ENCODE results near the gene GPATCH8.

GPATCH8 gene

GRCh38 chr17:44527954-44528353, 24.7 kb upstream of the GPATCH8 start:
- no peak overlapping the region for H3K23ac ChIP-seq (ENCODE audit: low read length)

GRCh38 chr17:44527102-44527501, 23.9 kb upstream of the GPATCH8 start:
- Histone ChIP-seq H3K4me1 (ENCODE audit: control insufficient read depth in 1 of 2, insufficient read depth in 2 of 2, low read length in 2 of 2) (no peaks in the 10 kb centered on the region), H3K9ac (ENCODE audit: low read length) (no peak overlapping the region), H3K4me2 (ENCODE audit: low read length) (no peak overlapping the region), H2BK5ac (ENCODE audit: low read depth, low read length, poor library complexity) (no peak overlapping the region), H2BK120ac (ENCODE audit: insufficient read depth, low read length, poor library complexity) (no peak overlapping the region), H3K18ac (ENCODE audit: low read length) (no peak overlapping the region), H3K27me3 (ENCODE audit: insufficient read depth, low read length) (no peaks in the 10 kb centered on the region), H4K12ac (ENCODE audit: low read depth, low read length) (no peak overlapping the region), H3K4ac (ENCODE audit: low read depth, low read length) (no peak overlapping the region), H2AK5ac (ENCODE audit: low read length) (no peak overlapping the region), H3K36me3 (ENCODE audit: control insufficient read depth in 1 of 2, insufficient read depth in 2 of 2, low read length in 2 of 2) (no peaks in the 10 kb centered on the region), H3K23ac (ENCODE audit: low read length) (no peak overlapping the region), H2BK12ac (ENCODE audit: low read length) (no peak overlapping the region), H4K91ac (ENCODE audit: low read depth, low read length) (no peak overlapping the region), H3K14ac (ENCODE audit: low read length) (no peak overlapping the region), H4K8ac (ENCODE audit: low read depth, low read length) (no peak overlapping the region), H3K79me2 (ENCODE audit: control insufficient read depth, insufficient read depth, low read length, poor library complexity) (no peaks in the 10 kb centered on the region), H2AFZ (ENCODE audit: insufficient read depth, low read length, poor library complexity) (no peak overlapping the region), H3K9me3 (ENCODE audit: insufficient read depth, low read depth, low read length) (peaks cover 2% of the 10 kb centered on the region), H3K79me1 (ENCODE audit: low read length) (no peaks in the 10 kb centered on the region), H3K27ac (ENCODE audit: low read depth, low read length) (no peak overlapping the region), H3K4me3 (ENCODE audit: low read depth, low read length) (no peak overlapping the region)
- DNase-seq = no peak
- whole genome bisulfite sequencing (ENCODE audit: extremely low coverage, insufficient coverage, insufficient read length) = no CpG with 5 or more reads among the region's 1 CpG

More at GRCh38 chr17:44527954-44528353, 24.7 kb upstream of the GPATCH8 start:
- WGBS (ENCODE audit: extremely low coverage, insufficient coverage, insufficient read length) = no CpG with 5 or more reads among the region's 28 CpGs
- no peak overlapping the region for H2AFZ ChIP-seq (ENCODE audit: insufficient read depth, low read length, poor library complexity)
- H4K91ac ChIP-seq (ENCODE audit: low read depth, low read length) = no peak overlapping the region
- H3K9ac ChIP-seq (ENCODE audit: low read length) = no peak overlapping the region
- no peak overlapping the region for H3K4me3 ChIP-seq (ENCODE audit: low read depth, low read length)
- H3K79me2 ChIP-seq (ENCODE audit: control insufficient read depth, insufficient read depth, low read length, poor library complexity) = no peaks in the 10 kb centered on the region
- no peak overlapping the region for H3K4ac ChIP-seq (ENCODE audit: low read depth, low read length)
- H2AK5ac ChIP-seq (ENCODE audit: low read length) = no peak overlapping the region
- no peaks in the 10 kb centered on the region for H3K4me1 ChIP-seq (ENCODE audit: control insufficient read depth in 1 of 2, insufficient read depth in 2 of 2, low read length in 2 of 2)
- DNase-seq = no peak
- H2BK5ac ChIP-seq (ENCODE audit: low read depth, low read length, poor library complexity) = no peak overlapping the region
- no peaks in the 10 kb centered on the region for H3K79me1 ChIP-seq (ENCODE audit: low read length)
- no peak overlapping the region for H3K14ac ChIP-seq (ENCODE audit: low read length)
- no peak overlapping the region for H4K12ac ChIP-seq (ENCODE audit: low read depth, low read length)
- H4K8ac ChIP-seq (ENCODE audit: low read depth, low read length) = no peak overlapping the region
- no peak overlapping the region for H2BK12ac ChIP-seq (ENCODE audit: low read length)
- no peaks in the 10 kb centered on the region for H3K27me3 ChIP-seq (ENCODE audit: insufficient read depth, low read length)
- H3K4me2 ChIP-seq (ENCODE audit: low read length) = no peak overlapping the region
- H3K18ac ChIP-seq (ENCODE audit: low read length) = no peak overlapping the region
- H3K27ac ChIP-seq (ENCODE audit: low read depth, low read length) = no peak overlapping the region
- H3K36me3 ChIP-seq (ENCODE audit: control insufficient read depth in 1 of 2, insufficient read depth in 2 of 2, low read length in 2 of 2) = no peaks in the 10 kb centered on the region
- H2BK120ac ChIP-seq (ENCODE audit: insufficient read depth, low read length, poor library complexity) = no peak overlapping the region
- H3K9me3 ChIP-seq (ENCODE audit: insufficient read depth, low read depth, low read length) = peaks cover 2% of the 10 kb centered on the region

GRCh38 chr17:44523672-44523972, 20.4 kb upstream of the GPATCH8 start:
- Histone ChIP-seq H3K36me3 (ENCODE audit: control insufficient read depth in 1 of 2, insufficient read depth in 2 of 2, low read length in 2 of 2) (no peaks in the 10 kb centered on the region), H4K8ac (ENCODE audit: low read depth, low read length) (peak overlapping the region; percentile 58), H3K14ac (ENCODE audit: low read length) (no peak overlapping the region), H2AK5ac (ENCODE audit: low read length) (no peak overlapping the region), H2BK12ac (ENCODE audit: low read length) (no peak overlapping the region), H4K91ac (ENCODE audit: low read depth, low read length) (no peak overlapping the region), H3K9ac (ENCODE audit: low read length) (no peak overlapping the region), H2BK120ac (ENCODE audit: insufficient read depth, low read length, poor library complexity) (no peak overlapping the region), H3K4me3 (ENCODE audit: low read depth, low read length) (no peak overlapping the region), H3K79me1 (ENCODE audit: low read length) (no peaks in the 10 kb centered on the region), H4K12ac (ENCODE audit: low read depth, low read length) (no peak overlapping the region), H3K18ac (ENCODE audit: low read length) (no peak overlapping the region), H3K27ac (ENCODE audit: low read depth, low read length) (no peak overlapping the region), H3K4me2 (ENCODE audit: low read length) (no peak overlapping the region), H3K27me3 (ENCODE audit: insufficient read depth, low read length) (no peaks in the 10 kb centered on the region), H3K79me2 (ENCODE audit: control insufficient read depth, insufficient read depth, low read length, poor library complexity) (no peaks in the 10 kb centered on the region), H3K4me1 (ENCODE audit: control insufficient read depth in 1 of 2, insufficient read depth in 2 of 2, low read length in 2 of 2) (no peaks in the 10 kb centered on the region), H2AFZ (ENCODE audit: insufficient read depth, low read length, poor library complexity) (peak overlapping the region; percentile 25), H3K23ac (ENCODE audit: low read length) (no peak overlapping the region), H3K9me3 (ENCODE audit: insufficient read depth, low read depth, low read length) (peaks cover 2% of the 10 kb centered on the region), H2BK5ac (ENCODE audit: low read depth, low read length, poor library complexity) (no peak overlapping the region), H3K4ac (ENCODE audit: low read depth, low read length) (no peak overlapping the region)
- WGBS (ENCODE audit: extremely low coverage, insufficient coverage, insufficient read length) = no CpG with 5 or more reads among the region's 3 CpGs
- DNase-seq = no peak

GRCh38 chr17:44522883-44523671, 19.9 kb upstream of the GPATCH8 start:
- peaks cover 2% of the 10 kb centered on the region for H3K9me3 ChIP-seq (ENCODE audit: insufficient read depth, low read depth, low read length)

More at GRCh38 chr17:44522883-44523671, 19.9 kb upstream of the GPATCH8 start:
- no peak overlapping the region for H3K23ac ChIP-seq (ENCODE audit: low read length)
- H3K4me1 ChIP-seq (ENCODE audit: control insufficient read depth in 1 of 2, insufficient read depth in 2 of 2, low read length in 2 of 2) = no peaks in the 10 kb centered on the region
- H3K14ac ChIP-seq (ENCODE audit: low read length) = no peak overlapping the region
- no peak overlapping the region for H3K9ac ChIP-seq (ENCODE audit: low read length)
- H2AFZ ChIP-seq (ENCODE audit: insufficient read depth, low read length, poor library complexity) = peak overlapping the region; percentile 25
- H2BK120ac ChIP-seq (ENCODE audit: insufficient read depth, low read length, poor library complexity) = no peak overlapping the region
- no CpG with 5 or more reads among the region's 14 CpGs for WGBS (ENCODE audit: extremely low coverage, insufficient coverage, insufficient read length)
- no peaks in the 10 kb centered on the region for H3K36me3 ChIP-seq (ENCODE audit: control insufficient read depth in 1 of 2, insufficient read depth in 2 of 2, low read length in 2 of 2)
- H4K91ac ChIP-seq (ENCODE audit: low read depth, low read length) = no peak overlapping the region
- no peak overlapping the region for H4K12ac ChIP-seq (ENCODE audit: low read depth, low read length)
- H3K18ac ChIP-seq (ENCODE audit: low read length) = no peak overlapping the region
- H3K79me2 ChIP-seq (ENCODE audit: control insufficient read depth, insufficient read depth, low read length, poor library complexity) = no peaks in the 10 kb centered on the region
- H2BK5ac ChIP-seq (ENCODE audit: low read depth, low read length, poor library complexity) = no peak overlapping the region
- no peak overlapping the region for H3K4me2 ChIP-seq (ENCODE audit: low read length)
- H2AK5ac ChIP-seq (ENCODE audit: low read length) = no peak overlapping the region
- no peaks in the 10 kb centered on the region for H3K79me1 ChIP-seq (ENCODE audit: low read length)
- peak; percentile 67 to 86 for DNase-seq
- H4K8ac ChIP-seq (ENCODE audit: low read depth, low read length) = peak overlapping the region; percentile 58
- no peak overlapping the region for H2BK12ac ChIP-seq (ENCODE audit: low read length)
- H3K4ac ChIP-seq (ENCODE audit: low read depth, low read length) = no peak overlapping the region
- H3K27me3 ChIP-seq (ENCODE audit: insufficient read depth, low read length) = no peaks in the 10 kb centered on the region
- no peak overlapping the region for H3K27ac ChIP-seq (ENCODE audit: low read depth, low read length)
- no peak overlapping the region for H3K4me3 ChIP-seq (ENCODE audit: low read depth, low read length)

Measured in trophoblast cell (in vitro differentiated cells and primary cell).